Measurements from ENCODE around the gene TRIO. TPM values are rescaled to one million over a fixed set of nuclear protein-coding genes. Genes with fewer than 3 reads are reported as not detected.

TRIO gene
- total and polyA plus RNA-seq, 10 of the 15 experiments (the other 5 are each of a cell fraction or from before 2014, with no cell fraction given): 5.1 to 96.4 (median 44.6) TPM

DNA sequence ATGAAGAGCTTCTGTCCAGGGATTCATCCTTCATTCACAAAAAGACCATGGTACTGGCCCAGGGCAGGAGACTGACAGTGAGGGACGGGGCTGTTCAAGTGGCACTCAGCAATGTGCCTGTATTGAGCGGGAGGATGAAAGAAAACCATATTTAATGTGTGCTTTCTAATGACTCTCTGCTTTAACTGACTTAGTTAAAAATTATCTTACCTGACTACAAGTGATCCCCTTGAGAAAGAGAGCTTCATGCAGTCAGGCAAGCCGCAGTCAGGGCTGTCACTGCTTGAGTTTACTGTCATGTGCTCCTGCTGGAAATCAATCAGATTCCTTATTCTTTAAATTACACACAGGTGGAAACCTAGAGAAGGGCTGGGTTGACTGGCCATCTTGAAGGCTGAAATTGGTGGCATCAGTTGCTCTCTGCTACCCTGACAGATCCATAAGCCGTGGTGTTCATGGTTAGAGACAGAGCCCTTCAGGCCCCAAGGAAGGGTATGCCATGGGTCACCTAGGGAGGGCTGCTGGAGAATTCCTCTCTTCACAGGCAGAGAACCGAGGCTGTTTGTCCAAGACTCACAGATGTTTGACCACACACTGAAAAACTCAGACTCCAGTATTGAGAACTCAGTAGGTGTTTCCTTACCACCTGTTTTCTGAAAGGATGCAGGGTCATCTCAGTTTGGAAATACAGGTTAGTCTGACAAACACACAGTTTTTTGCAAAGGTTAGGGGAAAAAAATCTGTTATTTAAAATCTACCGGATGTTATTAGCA is 70.9 kb downstream of the TRIO start (continued):
- TF ChIP-seq MLLT1 (IDR thresholded peaks at IDR 0.05) (no peak), MTA3 (IDR thresholded peaks at IDR 0.05; ENCODE audit: borderline replicate concordance, low read length) (no peak), PAX5 (IDR thresholded peaks at IDR 0.05; ENCODE audit: borderline replicate concordance, low read depth, low read length) (no peak), BHLHE40 (IDR thresholded peaks at IDR 0.05; ENCODE audit: borderline replicate concordance in 1 of 2, low read depth in 2 of 2, low read length in 1 of 2) (no peak), RBBP5 (conservative IDR thresholded peaks at IDR 0.05) (no peak), ETV6 (conservative IDR thresholded peaks at IDR 0.05 in 1 of 2, IDR thresholded peaks at IDR 0.05 in 1 of 2; ENCODE audit: borderline replicate concordance in 1 of 2, low read depth in 1 of 2) (no peak), POU2F2 (IDR thresholded peaks at IDR 0.05; ENCODE audit: borderline replicate concordance, low read depth, low read length) (no peak), ZBTB4 (CRISPR knock-in tag; IDR thresholded peaks at IDR 0.05) (no peak), FOXM1 (IDR thresholded peaks at IDR 0.05; ENCODE audit: low read depth, low read length) (no peak), NR2F1 (conservative IDR thresholded peaks at IDR 0.05) (no peak), CTCF (IDR thresholded peaks at IDR 0.05 in 2 of 3, conservative IDR thresholded peaks at IDR 0.05 in 1 of 3; ENCODE audit: control insufficient read depth in 2 of 3, extremely low read depth in 1 of 3, insufficient read depth in 1 of 3, low read depth in 3 of 3, low read length in 3 of 3) (no peak), CBFB (IDR thresholded peaks at IDR 0.05; ENCODE audit: low read depth) (peak; percentile 10; the same call in 1 of the 2 replicates), SMAD1 (IDR thresholded peaks at IDR 0.05; ENCODE audit: low read depth, partially characterized antibody) (peak; percentile 59), CBX5 (IDR thresholded peaks at IDR 0.05; ENCODE audit: low read depth) (no peak), DPF2 (IDR thresholded peaks at IDR 0.05) (peak; percentile 12; the same call in 1 of the 2 replicates), ATF7 (IDR thresholded peaks at IDR 0.05; ENCODE audit: low read depth) (no peak), LARP7 (IDR thresholded peaks at IDR 0.05) (no peak), ZSCAN29 (IDR thresholded peaks at IDR 0.05) (no peak), NBN (IDR thresholded peaks at IDR 0.05) (no peak), RUNX3 (IDR thresholded peaks at IDR 0.05; ENCODE audit: low read length) (peak; percentile 63), NFYA (IDR thresholded peaks at IDR 0.05; ENCODE audit: borderline replicate concordance, low read depth, low read length) (no peak), TARDBP (IDR thresholded peaks at IDR 0.05; ENCODE audit: borderline replicate concordance) (no peak), SIN3A (IDR thresholded peaks at IDR 0.05; ENCODE audit: low read depth, low read length) (no peak), GATAD2B (conservative IDR thresholded peaks at IDR 0.05; ENCODE audit: low read depth) (peak; percentile 21; the same call in 1 of the 2 replicates)
- TF ChIP-seq, protein P1, sequence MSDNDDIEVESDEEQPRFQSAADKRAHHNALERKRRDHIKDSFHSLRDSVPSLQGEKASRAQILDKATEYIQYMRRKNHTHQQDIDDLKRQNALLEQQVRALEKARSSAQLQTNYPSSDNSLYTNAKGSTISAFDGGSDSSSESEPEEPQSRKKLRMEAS (IDR thresholded peaks at IDR 0.05; ENCODE audit: low read depth, low read length): no peak
